HG03139 (cell line): Measurements from ENCODE around the gene UNC5A.

Experiments used
- ATAC-seq: cut with Tn5 transposase; IDR thresholded peaks from one replicate; pipeline ENCODE4 v1.9.1; 2021; ENCODE audit not compliant: unreplicated experiment

The UNC5A gene

DNA sequence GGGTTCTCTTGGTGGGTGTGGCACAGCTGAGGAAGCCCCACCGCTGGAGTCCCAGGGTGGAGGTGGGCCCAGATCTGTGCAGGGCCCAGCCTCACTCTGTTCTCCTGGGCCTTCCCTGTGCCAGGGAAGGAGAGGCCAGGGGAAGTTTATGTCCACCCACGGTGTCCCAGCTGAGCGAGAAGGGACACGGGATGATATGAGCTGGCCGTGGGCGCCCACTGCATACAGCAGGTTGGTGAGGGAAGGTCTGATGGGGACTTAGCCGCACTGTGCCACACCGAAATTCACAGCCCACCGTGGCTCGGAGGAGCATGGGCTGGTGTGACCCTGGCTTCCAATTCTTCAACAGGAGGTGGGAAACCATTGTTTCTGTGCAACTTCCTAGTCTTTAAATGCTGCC, 33.9 kb downstream of the UNC5A start:
- no peak for ATAC-seq

DNA sequence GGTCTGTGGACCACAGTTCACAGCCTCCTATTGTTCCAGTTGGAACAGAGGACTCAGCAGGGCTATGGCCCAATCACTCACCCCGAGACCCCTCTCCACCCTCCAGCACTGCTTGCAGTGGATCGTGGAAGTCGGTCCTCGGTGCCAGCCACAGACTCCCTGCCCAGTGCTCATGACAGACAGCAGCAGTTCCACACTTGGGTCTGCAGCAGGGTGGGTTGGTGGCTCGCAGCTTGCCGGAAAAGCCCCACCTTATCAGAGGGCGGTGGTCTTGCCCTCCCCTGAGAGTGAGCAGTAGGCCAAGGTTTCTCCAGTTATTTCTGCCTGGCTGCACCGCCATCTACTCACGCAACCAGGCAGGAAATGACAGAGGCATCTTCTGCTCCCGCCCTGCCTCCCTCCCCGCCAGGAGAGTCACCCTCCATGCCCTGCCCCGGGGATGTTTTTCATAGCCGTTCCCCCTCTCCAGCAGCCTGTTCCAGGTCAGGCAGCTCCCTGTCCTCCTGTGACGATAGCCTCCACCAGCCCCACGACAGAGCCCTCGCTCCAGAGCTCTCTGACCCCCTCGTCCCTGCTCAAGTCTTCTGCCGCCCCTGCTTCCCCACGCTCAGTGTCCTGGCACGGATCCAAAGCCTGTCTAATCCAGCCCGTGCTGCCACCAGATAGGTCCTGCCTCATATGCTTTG, 34.5 kb downstream of the UNC5A start:
- no peak for ATAC-seq

DNA sequence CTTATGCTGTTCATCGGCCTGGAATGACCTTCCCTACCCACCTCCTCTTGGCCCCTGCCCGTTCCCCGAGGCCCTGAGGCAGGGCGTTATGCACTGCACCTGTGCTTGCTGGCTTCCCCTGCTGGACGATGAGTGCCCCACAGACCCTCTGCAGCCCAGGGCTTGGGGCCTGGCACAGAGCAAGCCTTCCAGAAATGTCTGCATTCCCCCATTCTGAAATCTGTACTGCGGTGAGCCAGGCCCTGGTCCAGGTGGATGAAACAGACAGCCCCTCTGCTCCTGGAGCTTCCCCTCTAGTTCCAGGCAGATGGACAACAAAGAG, 35.0 kb downstream of the UNC5A start:
- no peak for ATAC-seq

DNA sequence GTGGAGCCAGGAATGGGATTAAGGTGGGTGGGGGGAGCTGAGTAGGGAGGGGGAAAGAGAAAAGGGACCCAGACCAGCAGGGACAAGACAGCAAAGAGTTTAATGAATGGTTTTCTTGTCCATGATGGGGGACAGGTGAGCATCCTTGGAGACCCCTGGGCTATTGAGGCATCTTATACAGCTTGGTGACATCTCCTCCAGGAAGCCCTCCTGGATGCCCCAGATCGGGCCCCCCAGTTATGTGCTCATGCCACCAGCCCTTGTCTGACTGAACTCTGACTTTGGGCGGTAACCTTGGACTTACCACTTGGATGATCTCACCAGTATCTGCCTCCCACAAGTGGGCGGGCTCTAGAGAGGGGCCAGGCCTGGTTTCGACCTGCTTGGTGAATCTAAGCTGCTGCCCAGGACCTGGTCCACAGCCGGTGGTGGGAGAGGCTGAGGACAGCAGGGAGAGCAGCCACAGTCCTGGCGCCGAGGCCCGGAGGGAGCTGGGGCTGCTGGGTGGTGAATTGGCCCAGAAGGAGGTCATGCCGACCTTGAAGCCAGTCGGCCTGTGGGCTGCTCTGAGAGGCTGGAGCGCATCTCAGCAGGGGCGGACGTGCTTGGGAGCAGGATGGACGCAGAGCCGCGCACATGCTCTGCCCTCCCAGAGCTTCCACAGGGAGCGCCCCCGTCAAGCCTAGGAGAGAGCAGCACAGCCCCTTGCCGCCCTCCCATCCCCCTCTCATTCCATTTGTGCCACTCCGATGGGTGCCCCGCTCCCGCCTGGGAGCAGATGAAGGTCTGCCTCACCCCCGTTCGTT, 36.2 kb downstream of the UNC5A start:
- ATAC-seq = no peak

DNA sequence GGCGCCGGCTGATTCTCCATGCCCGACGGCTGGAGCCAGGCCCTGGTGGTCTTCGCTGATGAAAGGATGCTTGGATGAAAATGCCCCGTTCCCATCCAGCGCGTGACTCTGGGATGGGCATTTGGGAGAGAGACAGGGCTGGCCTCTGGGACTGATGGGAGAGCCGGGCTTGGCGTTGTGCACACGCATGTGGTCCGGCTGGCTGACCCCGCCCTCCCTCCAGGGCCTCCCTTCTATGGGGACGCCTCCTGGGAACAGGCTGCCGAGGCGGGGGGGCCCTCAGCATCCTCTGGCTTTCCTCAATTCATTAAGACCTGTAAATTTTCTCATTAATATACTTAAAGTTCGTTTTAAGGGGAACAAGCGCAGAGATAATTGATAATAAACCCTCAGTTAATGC, 36.8 kb downstream of the UNC5A start:
- no peak for ATAC-seq

DNA sequence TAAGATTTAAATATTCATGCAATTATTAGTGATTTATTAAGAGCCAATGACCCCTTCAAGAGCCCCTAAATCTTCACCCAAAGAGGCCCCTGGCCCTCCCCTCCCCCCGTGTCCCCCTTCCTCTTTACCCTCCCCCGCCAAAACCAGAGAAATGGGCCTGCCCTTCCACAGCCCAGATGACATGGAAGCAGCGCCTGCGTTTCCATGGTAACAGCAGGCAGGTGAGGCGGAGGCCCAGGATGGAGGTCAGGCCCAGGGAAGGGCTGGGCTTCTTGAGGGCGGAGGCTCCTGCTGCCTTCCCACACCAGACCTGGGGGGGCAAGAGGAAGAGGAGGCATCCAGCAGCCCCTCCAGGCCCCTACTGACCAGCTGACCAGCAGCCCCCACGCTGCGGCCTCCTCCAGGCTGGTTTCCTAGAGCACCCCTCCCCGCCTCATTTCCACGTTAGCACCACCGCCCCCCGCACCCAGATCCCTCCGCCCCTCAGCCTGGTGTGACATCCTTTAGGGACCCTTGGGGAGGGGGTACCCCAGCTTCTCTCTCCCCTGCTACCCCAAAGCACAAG, 37.4 kb downstream of the UNC5A start:
- ATAC-seq = no peak

DNA sequence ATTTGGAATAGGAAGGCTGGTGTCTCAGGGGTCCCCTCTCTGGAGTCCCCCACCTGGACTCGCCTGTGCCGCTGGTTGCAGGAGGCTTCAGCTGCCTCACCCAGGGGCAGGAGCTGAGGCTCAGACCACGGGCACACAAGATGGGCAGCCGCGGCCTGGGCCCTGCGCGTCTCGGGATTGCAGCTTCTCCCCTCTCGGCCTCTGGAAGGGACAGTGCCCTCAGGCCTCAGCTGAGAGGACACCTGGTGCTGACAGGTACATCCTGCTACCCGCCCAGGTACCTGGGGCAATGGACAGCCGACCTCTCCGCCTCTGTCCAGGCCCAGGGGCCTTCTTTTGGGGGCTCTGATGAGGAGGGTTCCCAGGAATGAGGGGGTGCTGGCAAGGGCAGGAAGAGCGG, 38.3 kb downstream of the UNC5A start:
- no peak for ATAC-seq

DNA sequence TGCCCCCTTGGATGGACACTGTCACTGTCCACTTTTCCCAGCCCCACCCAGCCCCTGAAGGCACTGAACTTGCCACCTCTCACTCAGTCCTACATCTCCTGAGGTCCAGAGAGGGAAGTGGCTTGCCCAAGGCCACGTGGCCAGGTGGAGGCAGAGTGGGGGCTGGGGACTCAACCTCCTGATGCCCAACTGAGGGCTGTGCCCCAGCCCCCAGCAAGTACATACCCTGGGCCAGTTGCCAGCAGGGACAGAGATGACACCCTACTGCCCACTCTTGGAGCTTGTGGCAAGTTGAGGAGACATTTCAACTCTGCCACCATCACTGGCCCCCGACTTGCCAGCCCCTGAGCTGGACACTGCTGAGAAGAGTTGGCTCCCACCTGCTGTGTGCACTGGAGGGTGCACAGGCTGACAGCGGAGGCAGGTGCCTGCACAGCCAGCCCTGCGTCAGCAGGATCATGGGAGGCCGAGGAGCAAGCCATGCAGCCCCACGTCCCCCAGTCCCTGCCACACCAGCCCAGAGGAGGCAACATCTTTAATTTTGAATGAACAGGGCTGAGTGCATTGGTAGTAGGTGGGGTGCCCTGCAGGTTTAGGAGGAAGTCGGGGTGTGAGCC, 39.4 kb downstream of the UNC5A start:
- ATAC-seq = no peak

DNA sequence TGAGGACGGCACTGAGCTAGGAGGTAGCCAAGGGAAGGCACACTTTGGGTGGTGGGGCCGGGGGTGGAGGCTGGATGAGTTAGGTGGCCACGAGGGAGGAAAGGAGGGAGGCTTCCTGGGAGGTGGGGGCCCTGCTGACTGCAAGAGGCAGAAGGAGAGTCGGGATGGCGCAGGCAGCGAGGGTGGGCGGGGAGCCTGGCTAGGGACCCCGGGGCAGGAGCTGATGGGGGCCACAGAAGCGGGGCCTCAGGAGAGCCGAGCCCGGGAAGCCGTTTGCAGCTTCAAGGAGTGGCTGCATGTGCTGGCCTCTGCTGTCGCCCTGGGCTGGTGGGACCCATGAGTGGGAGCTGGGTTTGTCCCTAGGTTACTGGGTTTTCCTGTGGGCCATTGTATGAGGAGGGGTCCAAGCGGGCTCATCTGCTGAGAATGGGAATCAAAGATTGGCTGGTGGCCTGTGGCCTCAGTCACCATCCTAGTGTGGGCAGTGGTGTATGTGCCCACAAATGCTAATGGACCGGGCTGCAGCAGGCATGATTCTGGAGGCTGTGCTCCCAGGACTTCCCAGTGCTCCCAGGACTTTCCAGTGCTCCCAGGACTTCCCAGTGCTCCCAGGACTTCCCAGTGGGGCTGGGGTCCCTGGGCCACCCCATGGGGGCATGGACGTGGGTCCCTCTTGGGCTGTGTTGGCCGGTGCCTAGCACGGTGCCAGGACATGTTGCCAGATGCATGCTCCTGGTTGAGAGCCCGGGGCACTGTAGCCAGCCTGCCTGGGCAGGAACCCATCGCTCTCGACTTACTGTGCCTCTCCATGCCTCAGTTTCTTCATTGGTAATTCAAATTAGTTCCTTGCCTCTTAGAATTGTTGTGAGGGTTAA, 40.2 kb downstream of the UNC5A start:
- no peak for ATAC-seq

DNA sequence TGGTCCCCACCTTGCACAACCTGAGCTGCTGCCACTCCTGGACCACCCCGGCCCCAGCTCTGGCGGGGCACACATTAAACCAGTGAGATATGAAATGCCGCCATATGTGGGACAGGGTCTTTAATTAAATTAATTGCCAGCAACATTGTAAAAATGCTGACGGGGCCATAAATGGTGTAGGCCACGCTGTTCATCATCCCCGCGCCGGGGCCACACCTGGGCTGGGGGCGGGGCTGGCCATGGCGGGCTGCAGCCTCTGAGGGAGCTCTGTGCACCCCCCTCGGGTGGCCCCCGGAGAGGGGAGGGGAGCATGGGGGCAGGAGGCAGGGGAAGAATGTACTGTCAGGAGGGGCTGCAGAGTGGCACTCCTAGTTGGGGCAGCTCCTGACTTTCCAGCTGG, 41.0 kb downstream of the UNC5A start:
- ATAC-seq = no peak

DNA sequence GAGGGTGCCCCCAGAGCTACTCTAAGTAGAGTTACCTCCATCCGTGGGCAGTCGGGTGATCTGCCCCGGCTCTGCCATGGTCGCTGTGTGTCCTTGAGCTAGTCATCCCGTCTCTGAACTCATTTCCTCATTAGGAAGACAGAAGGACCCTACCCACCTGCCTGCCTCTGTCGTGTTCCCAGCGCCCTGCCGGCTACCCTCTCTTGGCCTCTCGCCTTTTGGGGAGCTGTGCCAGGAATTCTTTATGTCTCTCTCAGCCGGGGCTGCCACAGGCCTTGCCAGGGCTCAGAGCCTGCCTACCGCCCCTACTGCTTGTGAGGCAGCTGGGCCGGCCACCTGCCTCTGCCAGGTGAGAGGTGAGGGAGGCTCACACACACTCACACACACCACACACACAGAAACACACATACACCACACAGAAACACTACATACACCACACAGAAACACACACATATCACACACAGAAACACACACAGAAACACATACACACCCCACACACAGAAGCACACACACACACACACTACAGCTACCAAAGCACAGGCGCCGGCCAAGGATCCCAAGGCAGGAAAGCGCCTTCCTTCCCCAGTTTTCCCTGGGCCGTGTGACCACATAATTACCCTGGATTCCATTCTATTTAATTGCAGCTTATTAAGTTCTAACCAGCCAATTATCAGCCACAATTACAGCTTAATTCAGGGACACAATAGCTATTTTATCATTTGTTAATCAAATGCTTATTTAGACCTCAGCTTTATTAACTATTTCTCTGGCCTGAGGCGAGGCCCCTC, 41.7 kb downstream of the UNC5A start:
- no peak for ATAC-seq

DNA sequence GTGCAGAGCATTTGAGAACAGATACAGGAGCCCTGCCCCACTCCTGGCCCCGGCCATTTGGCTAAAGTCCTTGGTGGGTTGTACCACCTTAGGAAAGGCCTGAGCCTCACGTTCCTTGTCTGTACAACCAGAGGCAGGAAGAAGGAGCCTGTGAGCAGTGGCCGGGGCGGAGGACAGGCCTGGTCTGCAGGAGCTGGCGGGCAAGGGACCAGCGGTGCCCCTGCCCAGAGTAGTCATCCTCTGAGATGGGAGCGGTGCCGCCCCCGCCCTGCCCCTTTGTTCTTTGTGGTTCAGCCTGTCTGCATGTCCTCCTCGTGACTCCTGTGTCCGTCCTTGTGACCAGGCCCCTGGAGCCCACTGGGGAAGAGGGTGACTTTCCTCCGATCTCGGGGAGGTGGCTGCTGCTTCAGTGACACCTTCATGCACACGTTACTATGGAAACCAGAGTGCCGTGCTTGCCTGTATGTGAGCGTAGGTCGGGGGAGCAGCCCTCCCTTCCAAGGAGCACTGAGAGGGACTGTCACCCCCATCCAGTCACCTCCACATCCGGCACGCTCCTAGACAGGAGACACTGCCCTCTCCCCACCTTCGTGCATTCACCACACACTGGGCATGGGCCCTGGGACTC, 42.9 kb downstream of the UNC5A start:
- no peak for ATAC-seq

DNA sequence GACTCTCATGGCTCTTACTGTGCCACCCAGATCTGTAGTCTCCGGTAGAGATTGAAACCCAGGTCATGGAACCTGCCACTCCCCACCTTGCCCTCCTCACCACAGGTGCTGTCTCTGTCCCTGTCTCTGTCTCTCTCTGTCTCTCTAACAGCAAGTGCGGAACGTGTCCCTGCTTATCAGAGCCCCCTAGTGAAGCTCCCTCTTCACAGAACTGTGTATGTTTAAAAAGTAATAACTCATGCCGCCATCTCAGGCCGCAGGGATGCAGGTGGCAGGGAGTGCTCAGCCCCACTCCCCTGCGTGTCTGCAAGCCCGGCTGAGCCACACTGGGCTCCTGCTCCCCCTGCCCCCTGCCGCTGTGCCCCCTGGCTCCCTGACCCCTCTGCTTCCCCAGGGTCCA, 43.8 kb downstream of the UNC5A start:
- ATAC-seq = no peak

DNA sequence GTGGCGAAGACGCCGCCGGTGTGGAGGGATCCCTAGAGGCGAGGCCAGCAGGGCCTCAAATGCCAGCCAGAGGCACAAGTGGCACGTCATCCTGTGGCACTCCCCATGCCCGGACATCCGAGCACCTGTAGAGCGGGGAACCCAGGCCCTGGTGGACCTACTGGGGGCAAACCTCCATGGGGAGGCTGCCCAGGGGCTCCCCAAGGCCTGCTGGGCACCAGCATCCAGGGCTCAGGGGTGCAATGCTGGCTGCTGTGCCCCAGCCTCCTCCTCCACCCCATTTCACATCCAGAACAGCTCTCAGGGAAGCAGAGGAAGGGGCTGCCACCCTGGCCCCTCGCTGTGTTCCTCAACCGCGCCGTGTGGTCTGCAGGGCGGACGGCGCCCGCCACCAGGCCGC, 45.2 kb downstream of the UNC5A start:
- ATAC-seq = no peak

DNA sequence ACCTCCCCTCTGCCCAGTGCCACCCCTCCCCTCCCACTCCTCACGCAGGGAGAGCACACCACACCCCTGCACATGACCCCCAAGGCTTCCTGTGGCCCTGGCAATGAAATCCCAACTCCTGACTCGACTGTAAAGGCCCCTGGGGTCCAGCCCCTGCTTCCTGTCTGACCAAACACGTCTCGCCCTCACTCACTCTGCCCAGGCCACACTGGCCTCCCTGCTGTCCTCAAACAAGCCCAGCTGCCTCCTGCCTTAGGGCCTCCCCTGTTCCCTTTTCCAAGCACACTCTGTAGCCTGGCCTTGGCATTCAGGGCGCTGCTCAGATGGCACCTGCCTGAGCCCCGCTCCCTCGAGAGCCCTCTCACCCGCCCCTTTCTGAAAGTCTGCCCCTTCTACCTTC, 46.4 kb downstream of the UNC5A start:
- ATAC-seq = no peak

DNA sequence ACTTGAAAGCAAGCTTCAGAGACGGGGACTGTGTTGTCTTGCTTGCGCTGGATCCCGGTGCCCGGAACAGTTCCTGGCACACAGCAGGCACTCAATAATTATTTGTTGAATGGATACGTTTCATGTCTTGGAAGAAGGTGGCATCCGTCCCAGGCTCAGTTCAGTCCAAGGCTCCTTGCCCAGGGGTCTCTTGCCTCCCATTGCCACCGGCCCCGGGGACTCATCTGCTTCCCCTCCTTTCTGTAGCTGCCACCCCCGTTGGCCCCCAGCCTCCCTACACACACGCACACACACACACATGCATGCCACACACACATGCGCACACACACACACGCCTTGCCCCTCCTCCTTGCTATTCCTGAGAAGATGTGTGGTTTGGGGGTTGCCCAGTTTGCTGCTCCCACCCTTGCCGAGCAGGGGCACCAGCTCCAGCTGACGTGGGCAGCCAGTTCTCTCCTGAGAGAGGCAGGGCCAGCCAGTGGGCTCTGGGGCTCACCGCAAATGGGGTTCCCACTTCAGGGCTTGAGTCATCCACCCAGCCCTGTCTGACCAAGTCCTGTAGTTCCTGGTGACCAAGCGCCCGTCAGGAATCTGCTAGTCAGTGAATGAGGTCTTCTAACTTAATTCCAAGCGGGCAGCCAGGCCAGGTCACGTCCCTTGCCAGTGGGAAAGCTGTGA, 47.0 kb downstream of the UNC5A start:
- no peak for ATAC-seq

DNA sequence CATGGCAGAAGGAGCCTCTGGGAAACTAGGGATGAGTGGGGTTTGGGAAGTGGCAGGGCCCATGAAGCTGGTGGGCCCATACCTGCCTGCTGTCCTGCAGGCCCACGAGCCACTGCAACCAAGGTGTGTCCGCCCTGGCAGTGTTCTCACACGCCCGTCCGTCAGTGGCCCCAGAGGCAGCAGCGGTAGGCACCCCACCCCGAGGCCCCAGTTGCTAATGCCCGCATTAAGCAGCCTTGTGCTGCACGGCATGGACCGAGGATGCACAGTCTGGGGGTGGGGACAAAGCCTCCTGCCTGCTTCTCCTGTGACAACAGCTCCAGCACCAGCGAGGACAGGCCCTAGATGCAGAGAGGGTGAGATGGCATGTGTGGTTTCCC, 47.5 kb downstream of the UNC5A start:
- no peak for ATAC-seq

DNA sequence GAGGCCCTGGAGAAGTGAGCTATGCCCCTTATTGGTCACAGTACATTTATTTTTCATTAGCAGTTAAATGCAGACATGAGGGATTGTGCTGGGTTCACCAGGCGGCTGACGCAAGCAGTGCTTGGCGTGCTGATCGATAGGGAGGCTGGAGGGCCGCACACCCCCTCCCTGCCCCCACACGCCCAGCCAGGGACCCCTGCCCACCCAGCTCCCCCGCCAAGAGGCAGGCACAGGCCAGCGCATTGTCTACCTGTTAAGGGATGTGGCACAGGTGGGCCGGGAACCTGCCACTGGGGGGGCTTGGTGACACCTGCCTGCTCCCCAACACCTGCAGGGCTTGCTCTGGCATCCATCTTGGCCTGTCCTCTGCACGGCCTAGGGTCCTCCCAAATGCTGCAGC, 49.6 kb downstream of the UNC5A start:
- no peak for ATAC-seq

DNA sequence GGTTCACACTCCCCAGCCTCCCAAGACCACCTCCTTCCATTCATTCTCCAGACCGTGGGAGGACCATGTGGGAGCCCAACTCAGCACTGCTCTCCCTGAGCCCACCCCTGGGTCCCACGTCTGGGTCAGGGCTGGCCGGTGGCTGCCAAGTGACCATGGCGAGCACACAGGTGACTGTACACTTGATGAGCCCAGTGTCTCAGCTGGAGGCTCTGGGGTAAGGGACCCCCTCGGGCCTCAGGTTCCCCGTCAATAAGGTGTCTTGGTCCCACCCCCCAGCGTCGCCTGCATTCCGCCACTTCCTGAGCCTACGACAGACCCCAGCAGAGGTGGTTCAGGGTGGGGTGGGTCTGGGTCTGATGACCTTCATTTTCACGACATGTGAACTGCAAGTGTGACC, 50.0 kb downstream of the UNC5A start:
- no peak for ATAC-seq
